ENCODE measurements around the gene DCBLD2.

DCBLD2 gene

DNA sequence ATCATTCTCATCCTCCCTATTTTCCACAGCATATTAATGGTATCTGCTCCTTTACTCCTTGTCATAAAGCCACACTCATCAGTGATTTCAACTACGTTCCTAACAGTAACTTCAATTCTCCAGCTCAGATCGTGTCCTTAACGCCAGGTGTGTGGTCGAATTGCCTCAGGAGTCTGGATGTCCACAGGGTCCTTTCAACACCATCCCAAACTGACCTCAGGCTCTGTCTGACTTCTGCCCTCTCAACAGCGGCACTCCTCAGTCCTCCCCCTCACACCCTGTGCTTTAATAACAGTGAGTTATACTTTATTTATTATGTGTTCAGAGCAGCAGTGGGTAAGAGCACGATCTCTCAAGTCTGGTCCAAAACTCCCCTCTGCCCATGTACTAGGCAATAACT is 95.9 kb downstream of the DCBLD2 start:
- Mint-ChIP-seq H3K4me3 (no peak overlapping the region), H3K4me1 (peaks cover 6 to 7% of the 10 kb centered on the region in 2 donors), H3K27me3 (no peaks in the 10 kb centered on the region), H3K9me3 (no peaks in the 10 kb centered on the region), H3K27ac (no peak overlapping the region), H3K36me3 (peaks cover 2 to 7% of the 10 kb centered on the region in 2 donors)
- DNase-seq (no peak), ATAC-seq (replicated peaks) (no peak)

DNA sequence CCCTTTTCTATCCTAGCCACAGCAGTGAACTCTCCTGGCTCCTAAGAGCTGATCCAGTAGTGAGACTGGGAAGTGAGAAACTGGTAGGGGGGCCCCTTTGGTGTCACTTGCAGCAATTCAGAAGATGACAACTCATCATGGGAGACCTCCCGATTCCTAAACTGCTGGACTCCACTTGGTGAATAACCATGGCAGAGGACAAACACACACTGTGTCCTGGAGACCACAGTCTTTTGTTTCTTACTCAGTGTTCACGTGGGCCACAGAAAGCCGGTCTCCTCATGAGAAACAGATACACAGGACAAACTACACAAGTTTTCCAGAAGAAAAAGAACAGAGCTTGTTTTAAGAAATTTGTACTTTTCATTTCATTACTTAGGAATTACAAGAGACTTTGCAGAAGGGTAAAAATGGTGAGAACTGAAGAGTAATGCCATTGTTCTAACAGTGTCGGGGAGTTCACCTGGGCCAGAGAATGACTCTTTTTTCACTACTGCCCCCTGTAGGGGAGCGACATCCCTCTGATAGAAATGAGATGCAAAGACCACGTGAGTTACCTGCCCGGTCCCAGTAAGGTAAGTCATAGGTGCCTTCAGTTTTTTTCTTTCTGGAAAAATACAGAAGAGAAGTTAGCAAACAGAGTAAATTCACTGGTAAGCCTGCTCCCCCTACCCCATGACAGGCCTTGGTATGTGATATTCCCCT is 100.3 kb downstream of the DCBLD2 start:
- H3K4me3 Mint-ChIP-seq: no peak overlapping the region
- no peak for DNase-seq
- H3K4me1 Mint-ChIP-seq: no peaks in the 10 kb centered on the region
- ATAC-seq (replicated peaks): no peak
- H3K9me3 Mint-ChIP-seq: no peaks in the 10 kb centered on the region
- H3K27me3 Mint-ChIP-seq: no peaks in the 10 kb centered on the region
- H3K36me3 Mint-ChIP-seq: peaks cover 2 to 3% of the 10 kb centered on the region in 2 donors
- H3K27ac Mint-ChIP-seq: no peak overlapping the region

GRCh38 chr3:98800401-98800800 is 101.1 kb downstream of the DCBLD2 start:
- ATAC-seq (replicated peaks) (no peak), DNase-seq (no peak)
- H3K9me3 Mint-ChIP-seq: no peaks in the 10 kb centered on the region
- no peak overlapping the region for H3K4me3 Mint-ChIP-seq
- H3K4me1 Mint-ChIP-seq: no peaks in the 10 kb centered on the region
- H3K36me3 Mint-ChIP-seq: peaks cover 1 to 2% of the 10 kb centered on the region in 2 donors
- no peak overlapping the region for H3K27ac Mint-ChIP-seq
- H3K27me3 Mint-ChIP-seq: no peaks in the 10 kb centered on the region

DNA sequence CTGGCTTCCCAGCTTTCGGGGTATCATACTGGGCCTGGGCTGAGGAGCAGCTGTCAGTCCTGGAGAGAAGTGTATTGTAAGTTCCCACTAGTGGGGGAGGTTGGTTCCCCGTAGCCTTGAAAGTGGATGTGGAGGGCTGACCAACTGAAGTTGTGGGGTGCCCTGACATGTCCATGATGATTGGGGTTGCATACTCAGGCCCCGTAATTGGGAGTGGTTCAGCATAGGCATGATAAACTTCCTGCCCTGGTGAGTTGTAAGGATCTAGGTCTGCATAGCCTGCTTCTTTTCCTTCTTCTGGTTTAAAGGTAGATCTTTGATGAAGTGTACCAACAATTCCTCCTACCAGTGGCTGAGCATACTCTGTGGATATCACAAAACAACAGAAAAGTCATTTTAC is 102.0 kb downstream of the DCBLD2 start:
- peaks cover 0 to 2% of the 10 kb centered on the region in 2 donors for H3K36me3 Mint-ChIP-seq
- DNase-seq (no peak), ATAC-seq (replicated peaks) (no peak)
- no peak overlapping the region for H3K4me3 Mint-ChIP-seq
- H3K27ac Mint-ChIP-seq: no peak overlapping the region
- no peaks in the 10 kb centered on the region for H3K27me3 Mint-ChIP-seq
- no peaks in the 10 kb centered on the region for H3K9me3 Mint-ChIP-seq
- H3K4me1 Mint-ChIP-seq: no peaks in the 10 kb centered on the region

DNA sequence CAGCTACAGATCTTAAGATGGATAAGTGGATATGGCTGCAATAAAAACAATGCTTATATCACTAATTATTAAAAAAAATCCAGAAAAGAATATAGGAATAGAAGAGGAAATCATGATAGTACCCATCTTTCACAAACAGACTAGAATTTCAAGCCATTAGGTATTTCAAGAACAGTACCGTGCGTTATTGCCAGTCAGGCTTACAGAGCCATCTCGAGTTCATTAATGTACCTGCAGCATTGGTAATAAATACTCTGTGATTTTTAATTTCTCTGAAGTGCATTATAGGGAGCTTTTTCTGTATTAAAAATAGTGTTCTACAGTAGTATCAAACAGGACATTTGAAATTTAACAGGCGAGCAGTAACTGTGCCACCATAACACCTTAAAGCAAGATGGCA is 102.7 kb downstream of the DCBLD2 start:
- no peaks in the 10 kb centered on the region for H3K9me3 Mint-ChIP-seq
- H3K36me3 Mint-ChIP-seq: no peaks in the 10 kb centered on the region
- no peak for DNase-seq
- H3K27me3 Mint-ChIP-seq: no peaks in the 10 kb centered on the region
- H3K4me3 Mint-ChIP-seq: no peak overlapping the region
- no peak for ATAC-seq (replicated peaks)
- H3K4me1 Mint-ChIP-seq: no peaks in the 10 kb centered on the region
- H3K27ac Mint-ChIP-seq: no peak overlapping the region

DNA sequence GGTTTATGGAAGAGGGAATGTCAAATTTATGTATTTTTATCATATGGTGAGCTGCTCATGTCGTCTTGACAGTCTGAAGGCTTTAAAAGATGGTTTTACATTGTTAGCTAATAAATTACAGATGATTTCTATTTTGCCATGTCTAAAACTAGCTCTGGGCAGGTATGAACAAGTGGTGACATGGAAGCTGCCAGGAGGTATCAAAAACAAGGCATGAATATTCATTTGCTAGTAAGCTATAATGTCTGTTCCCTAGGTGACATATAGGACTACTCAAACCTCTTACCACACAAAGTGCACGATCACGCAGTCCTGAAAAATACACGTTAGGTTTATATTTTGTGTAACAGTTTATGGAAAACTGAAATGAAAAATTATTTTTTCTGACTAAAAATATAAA is 103.6 kb downstream of the DCBLD2 start:
- Mint-ChIP-seq H3K27me3 (no peaks in the 10 kb centered on the region), H3K4me1 (no peaks in the 10 kb centered on the region), H3K4me3 (no peak overlapping the region), H3K9me3 (no peaks in the 10 kb centered on the region), H3K27ac (no peak overlapping the region), H3K36me3 (no peaks in the 10 kb centered on the region)
- ATAC-seq (replicated peaks) (no peak), DNase-seq (no peak)

- DNase-seq: no peak
- no peaks in the 10 kb centered on the region for H3K9me3 Mint-ChIP-seq
- H3K36me3 Mint-ChIP-seq: no peaks in the 10 kb centered on the region
- no peak for ATAC-seq (replicated peaks)
- H3K27ac Mint-ChIP-seq: no peak overlapping the region
- H3K27me3 Mint-ChIP-seq: no peaks in the 10 kb centered on the region
- no peaks in the 10 kb centered on the region for H3K4me1 Mint-ChIP-seq
- no peak overlapping the region for H3K4me3 Mint-ChIP-seq
These were observed 105.2 kb downstream of the DCBLD2 start for GRCh38 chr3:98796334-98796733.

- H3K27ac Mint-ChIP-seq: no peak overlapping the region
- ATAC-seq (replicated peaks): no peak
These were observed 107.5 kb downstream of the DCBLD2 start for GRCh38 chr3:98793971-98794370.

GRCh38 chr3:98791341-98792325 is 109.9 kb downstream of the DCBLD2 start:
- DNase-seq: no peak
- no peaks in the 10 kb centered on the region for H3K27me3 Mint-ChIP-seq
- peaks cover 1 to 13% of the 10 kb centered on the region in 2 donors for H3K4me1 Mint-ChIP-seq
- H3K4me3 Mint-ChIP-seq: no peak overlapping the region
- H3K36me3 Mint-ChIP-seq: no peaks in the 10 kb centered on the region
- H3K9me3 Mint-ChIP-seq: no peaks in the 10 kb centered on the region
- ATAC-seq (replicated peaks): no peak
- no peak overlapping the region for H3K27ac Mint-ChIP-seq

More at GRCh38 chr3:98793971-98794370, 107.5 kb downstream of the DCBLD2 start:
- Mint-ChIP-seq H3K9me3 (no peaks in the 10 kb centered on the region), H3K4me3 (no peak overlapping the region), H3K27me3 (no peaks in the 10 kb centered on the region), H3K4me1 (peaks cover 0 to 6% of the 10 kb centered on the region in 2 donors), H3K36me3 (no peaks in the 10 kb centered on the region)
- DNase-seq: no peak

DNA sequence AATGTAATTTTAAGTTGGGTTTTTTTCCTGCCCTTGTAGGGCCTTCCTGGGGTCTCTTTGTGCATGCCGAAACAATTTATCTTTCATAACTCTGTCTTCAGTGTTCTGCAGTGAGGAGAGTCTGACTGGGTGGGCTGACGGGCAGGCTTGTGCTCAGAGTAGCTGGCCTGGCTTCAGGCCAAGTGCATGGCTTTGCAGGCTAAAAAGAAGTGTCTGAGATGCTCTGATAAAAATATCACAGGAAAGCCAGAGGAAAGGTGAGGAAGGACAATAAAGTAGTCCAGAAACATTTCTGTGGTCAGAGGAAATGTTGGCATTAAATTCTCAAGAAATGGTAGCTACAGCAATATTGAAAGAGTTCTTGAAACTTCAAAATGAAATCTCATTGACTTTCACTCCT is 112.8 kb downstream of the DCBLD2 start:
- Mint-ChIP-seq H3K27me3 (no peaks in the 10 kb centered on the region), H3K4me3 (no peak overlapping the region), H3K27ac (no peak overlapping the region), H3K4me1 (peaks cover 1 to 17% of the 10 kb centered on the region in 2 donors), H3K9me3 (no peaks in the 10 kb centered on the region), H3K36me3 (no peaks in the 10 kb centered on the region)
- ATAC-seq (replicated peaks) (no peak), DNase-seq (no peak)

GRCh38 chr3:98787181-98787580 is 114.3 kb downstream of the DCBLD2 start:
- Mint-ChIP-seq H3K4me3 (no peak overlapping the region), H3K36me3 (no peaks in the 10 kb centered on the region), H3K27ac (no peak overlapping the region), H3K9me3 (no peaks in the 10 kb centered on the region), H3K4me1 (peaks cover 1 to 23% of the 10 kb centered on the region in 2 donors), H3K27me3 (no peaks in the 10 kb centered on the region)
- DNase-seq (no peak), ATAC-seq (replicated peaks) (no peak)

DNA sequence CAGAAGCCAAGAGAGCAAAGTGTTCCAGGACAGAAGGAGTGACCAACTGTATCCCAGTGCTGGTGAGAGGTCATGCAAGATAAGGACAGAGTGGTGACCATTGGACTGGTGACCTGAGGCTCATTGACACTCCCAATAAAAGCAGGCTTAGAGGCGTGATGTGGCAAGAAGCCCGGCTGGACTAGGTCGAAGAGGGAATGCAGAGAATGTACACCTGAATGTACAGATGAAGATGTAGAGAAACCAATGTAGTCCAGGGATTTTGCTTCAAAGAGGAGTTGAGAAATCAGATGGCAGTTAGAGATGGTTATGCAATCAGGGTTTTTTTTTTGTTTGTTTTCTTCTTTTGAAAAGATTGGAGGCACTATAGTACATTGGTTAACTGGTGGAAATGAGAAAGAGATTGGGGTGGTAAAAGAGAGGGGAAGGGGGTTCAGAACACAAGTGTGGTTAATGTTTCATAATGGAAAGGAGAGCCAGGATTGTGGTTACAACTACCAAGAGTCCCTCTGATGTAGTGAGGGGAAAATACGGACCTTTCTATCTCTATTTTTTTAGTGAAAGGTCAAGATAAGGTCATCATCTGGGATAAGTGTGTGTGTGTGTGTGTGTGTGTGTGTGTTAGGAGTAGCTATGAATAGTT is 115.0 kb downstream of the DCBLD2 start:
- DNase-seq: no peak
- H3K27ac Mint-ChIP-seq: no peak overlapping the region
- peaks cover 1 to 23% of the 10 kb centered on the region in 2 donors for H3K4me1 Mint-ChIP-seq
- H3K27me3 Mint-ChIP-seq: no peaks in the 10 kb centered on the region
- ATAC-seq (replicated peaks): peak in 1 of 2 donors; percentile 29
- no peak overlapping the region for H3K4me3 Mint-ChIP-seq
- H3K9me3 Mint-ChIP-seq: no peaks in the 10 kb centered on the region
- H3K36me3 Mint-ChIP-seq: no peaks in the 10 kb centered on the region

GRCh38 chr3:98784666-98785600 is 116.6 kb downstream of the DCBLD2 start:
- Mint-ChIP-seq H3K36me3 (no peaks in the 10 kb centered on the region), H3K4me1 (peaks cover 1 to 23% of the 10 kb centered on the region in 2 donors), H3K4me3 (no peak overlapping the region), H3K27ac (no peak overlapping the region), H3K9me3 (no peaks in the 10 kb centered on the region), H3K27me3 (no peaks in the 10 kb centered on the region)
- DNase-seq (no peak), ATAC-seq (replicated peaks) (no peak)

DNA sequence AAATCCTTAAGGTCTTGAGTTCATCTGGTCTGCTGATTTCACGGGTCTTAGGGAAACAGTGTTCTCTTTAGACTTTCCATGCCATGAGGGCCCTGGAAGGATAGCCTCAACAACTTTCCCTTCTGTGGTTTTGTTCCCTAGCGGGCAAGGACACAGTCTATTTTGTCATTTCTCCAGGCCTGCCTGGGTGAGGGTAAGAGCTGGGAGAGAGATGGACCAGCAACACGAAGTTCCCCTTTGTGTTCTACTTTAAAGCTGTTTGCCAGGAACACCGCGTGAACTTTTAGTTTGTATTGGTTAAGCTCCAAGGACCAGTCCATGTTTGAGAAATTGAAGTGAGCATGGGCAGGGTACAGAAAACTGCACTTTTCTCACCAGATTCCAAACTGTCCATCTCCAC is 117.5 kb downstream of the DCBLD2 start:
- Mint-ChIP-seq H3K4me1 (peaks cover 1 to 17% of the 10 kb centered on the region in 2 donors), H3K27ac (no peak overlapping the region), H3K36me3 (no peaks in the 10 kb centered on the region), H3K4me3 (no peak overlapping the region), H3K27me3 (no peaks in the 10 kb centered on the region), H3K9me3 (no peaks in the 10 kb centered on the region)
- ATAC-seq (replicated peaks) (no peak), DNase-seq (no peak)
